Islet precursor cell (in vitro differentiated cells): ENCODE results near the gene TKT.
"Not testable (repeated sequence)": the region's sequence is repeated elsewhere in the genome, so short reads cannot be mapped to it uniquely, and the experiment has no call there.

ENCODE experiments used
- DNase-seq: peaks from one replicate; pipeline ENCODE4 v3.0.0-alpha.2; 2018

The TKT gene

GRCh38 chr3:53259427-53260259, 3.8 kb upstream of the TKT start:
- no peak for DNase-seq

- DNase-seq = peak; percentile 50
Observed at GRCh38 chr3:53258600-53259426, 3.0 kb upstream of the TKT start.

DNA sequence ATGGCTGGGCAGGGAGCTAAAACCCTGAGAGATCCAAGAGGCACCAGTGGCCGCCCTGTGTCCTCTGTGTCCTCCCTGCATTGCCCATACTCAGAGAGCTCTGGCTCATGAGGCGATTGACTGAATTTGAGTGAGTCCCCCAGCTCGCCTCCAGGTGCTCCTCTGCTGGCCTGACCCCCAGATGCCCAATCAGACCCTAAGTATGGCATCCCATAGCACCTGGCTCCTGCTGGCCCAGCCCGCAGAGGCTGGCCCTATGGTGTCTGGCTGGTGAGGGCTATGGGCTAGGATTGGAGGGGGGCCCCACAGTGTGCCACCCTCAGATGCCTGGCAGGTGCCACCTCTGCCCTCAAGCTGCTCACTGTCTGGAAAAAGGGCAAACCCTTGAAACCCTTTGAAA, 1.6 kb upstream of the TKT start:
- DNase-seq = no peak

DNA sequence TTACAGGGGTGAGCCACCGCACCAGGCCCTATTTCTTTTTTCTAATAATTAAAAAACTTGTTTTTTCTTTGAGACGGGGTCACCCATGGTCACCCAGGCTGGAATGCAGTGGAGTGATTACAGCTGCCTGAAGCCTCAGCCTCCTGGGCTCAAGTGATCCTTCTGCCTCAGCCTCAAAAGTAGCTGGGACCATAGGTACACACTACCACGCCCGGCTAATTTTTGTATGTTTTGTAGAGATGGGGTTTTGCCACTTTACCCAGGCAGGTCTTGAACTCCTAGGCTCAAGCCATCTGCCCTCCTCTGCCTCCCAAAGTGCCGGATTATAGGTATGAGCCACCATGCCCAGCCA, 858 bp upstream of the TKT start:
- no peak for DNase-seq

GRCh38 chr3:53255423-53255774, 423 bp downstream of the TKT start:
- DNase-seq = no peak

- peak; percentile 86 for DNase-seq
Observed at GRCh38 chr3:53254509-53255422, 1.1 kb downstream of the TKT start.

GRCh38 chr3:53253707-53254508, 1.9 kb downstream of the TKT start:
- no peak for DNase-seq

DNA sequence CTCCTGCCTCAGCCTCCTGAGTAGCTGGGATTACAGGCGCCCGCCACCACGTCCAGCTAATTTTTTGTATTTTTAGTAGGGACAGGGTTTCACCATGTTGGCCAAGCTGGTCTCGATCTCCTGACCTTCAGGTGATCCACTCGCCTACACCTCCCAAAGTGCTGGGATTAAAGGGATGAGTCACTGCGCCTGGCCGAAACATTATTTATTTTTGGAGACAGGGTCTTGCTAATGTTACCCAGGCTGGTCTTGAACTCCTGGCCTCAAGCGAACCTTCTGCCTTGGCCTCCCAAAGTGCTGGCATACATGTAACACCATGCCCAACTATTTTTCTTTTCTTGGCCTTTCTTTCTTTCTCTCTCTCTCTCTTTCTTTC, 2.9 kb downstream of the TKT start:
- DNase-seq = not testable (repeated sequence)

DNA sequence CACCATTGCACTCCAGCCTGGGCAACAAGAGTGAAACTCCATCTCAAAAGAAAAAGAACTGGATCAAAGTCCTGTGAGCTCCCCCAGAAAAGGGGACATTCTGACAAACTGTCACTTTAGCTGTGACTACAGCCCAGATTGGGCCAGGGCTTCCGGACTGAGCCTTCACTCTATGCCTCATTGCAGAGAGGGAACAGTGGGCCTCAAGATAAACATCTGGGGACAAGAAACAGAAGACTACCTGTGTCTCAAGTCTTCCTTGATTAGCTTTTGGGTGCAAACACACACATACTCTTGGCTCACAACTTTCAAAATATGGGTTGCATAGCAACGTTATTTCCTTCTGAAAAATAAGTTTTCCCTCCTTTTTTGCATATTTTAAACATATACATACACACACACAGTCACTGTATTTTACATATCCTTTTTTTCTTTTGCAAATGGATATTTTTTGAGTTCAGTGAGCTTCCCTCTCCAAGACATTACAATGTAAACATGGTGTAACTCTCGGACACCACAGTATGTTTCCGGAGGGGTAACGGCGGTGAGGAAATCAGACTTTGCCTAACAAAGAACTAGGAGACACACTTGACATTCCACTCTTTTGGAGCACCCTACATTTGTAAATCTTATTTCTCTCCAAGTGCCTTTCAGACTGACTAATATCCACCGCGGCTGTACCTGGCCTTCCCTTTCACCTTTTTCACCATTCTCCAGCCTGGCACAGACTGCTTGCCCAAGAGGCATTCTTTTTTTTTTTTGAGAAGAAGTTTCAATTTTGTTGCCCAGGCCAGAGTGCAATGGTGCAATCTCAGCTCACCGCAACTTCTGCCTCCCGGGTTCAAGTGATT, 3.5 kb downstream of the TKT start:
- no peak for DNase-seq

GRCh38 chr3:53250881-53251605, 4.8 kb downstream of the TKT start:
- DNase-seq = no peak

DNA sequence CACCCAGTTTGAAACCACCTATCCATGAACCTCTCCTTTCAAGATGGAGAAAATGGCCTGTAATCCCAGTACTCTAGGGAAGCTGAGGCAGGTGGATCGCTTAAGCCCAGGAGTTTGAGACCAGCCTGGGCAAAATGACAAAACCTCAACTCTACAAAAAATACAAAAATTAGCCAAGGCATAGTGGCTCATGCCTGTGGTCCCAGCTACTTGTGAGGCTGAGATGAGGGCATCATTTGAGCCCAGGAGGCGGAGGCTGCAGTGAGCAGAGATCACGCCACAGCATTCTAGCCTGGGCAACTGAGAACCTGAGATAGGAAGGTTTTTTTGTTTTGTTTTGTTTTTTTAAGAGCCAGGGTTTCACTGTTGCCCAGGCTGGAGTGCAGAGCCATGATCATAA, 5.4 kb downstream of the TKT start:
- no peak for DNase-seq

GRCh38 chr3:53248161-53248560, 7.7 kb downstream of the TKT start:
- DNase-seq = no peak

- DNase-seq = no peak
Observed at GRCh38 chr3:53247619-53248018, 8.2 kb downstream of the TKT start.

- DNase-seq = no peak
Observed at GRCh38 chr3:53244271-53244670, 11.6 kb downstream of the TKT start.

DNA sequence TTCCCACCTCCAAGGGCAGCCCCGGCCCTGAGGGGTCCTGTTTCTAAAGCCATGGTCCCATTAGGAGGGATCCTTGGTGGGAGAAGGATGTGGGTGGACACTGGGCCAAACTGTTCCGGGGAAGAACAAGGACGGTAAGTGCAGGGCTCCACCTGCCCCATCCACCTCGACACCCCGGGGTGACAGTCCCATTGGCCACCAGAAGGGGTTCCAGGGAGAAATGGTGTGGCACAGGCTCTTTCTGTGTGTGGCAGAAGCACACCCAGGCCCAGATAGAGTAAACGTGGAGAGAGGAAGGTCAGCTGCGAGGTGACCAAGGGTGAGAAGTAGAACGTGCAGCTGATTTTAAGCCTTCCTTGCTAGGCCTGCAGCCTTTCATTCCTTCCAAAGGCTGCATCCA, 12.0 kb downstream of the TKT start:
- no peak for DNase-seq

DNA sequence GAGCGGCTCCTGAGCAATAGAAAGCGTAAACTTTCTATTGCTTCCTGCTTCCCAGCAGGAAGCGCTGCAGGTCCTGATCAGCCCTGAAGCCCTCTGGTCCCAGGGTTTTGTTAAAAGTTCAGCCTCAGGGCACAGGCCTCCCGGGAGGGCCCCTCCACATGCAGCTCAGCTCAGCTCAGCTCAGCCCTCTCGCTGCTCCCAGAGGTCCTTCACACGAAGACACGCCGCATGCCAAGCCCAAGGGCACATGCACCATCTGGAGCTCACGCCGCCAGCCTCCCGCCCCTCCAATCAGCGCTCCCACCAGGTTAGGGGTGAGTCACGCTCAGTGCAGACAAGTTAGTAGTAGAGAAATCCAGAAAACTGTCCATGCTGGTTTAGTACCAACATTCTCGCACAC, 12.7 kb downstream of the TKT start:
- peak; percentile 64 for DNase-seq

DNA sequence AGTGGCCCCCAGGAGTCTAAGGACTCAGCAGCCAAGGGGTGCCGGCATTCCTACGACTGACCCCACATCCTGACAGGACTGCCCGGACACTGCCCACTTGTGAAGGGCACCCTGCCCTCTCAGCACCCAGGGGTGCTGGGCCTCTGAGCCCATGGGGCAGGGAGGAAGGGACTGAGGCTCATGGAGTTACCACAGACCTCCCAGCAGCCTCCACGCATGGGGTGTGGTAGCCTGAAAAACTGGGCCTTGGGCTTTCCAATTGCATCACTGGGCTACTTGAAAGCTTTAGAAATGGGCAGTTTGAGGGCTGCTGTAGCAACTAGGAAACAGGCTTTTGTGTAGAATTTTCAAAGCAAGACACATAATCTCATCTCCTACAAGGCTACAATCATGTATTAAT, 13.2 kb downstream of the TKT start:
- no peak for DNase-seq

DNA sequence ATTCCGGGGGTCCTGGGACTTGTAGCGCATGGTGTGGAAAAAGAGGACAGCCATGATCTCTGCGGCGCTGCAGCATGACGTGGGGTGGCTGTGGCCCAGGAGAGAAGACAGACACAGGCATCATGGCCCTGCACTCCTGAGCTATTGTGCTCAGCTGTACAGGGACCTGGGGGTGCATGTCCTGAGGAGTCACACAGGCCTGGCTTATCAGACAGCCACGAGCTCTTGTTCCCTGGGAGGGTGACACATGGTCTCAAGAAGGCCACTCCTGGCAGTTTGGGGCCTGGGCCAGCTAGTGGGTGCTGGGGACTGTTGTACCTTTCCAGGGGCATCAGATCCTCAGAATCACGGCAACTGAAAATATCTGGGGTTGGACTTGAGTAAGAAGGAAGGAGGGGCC, 13.7 kb downstream of the TKT start:
- no peak for DNase-seq

GRCh38 chr3:53240989-53241972, 14.5 kb downstream of the TKT start:
- DNase-seq = no peak

DNA sequence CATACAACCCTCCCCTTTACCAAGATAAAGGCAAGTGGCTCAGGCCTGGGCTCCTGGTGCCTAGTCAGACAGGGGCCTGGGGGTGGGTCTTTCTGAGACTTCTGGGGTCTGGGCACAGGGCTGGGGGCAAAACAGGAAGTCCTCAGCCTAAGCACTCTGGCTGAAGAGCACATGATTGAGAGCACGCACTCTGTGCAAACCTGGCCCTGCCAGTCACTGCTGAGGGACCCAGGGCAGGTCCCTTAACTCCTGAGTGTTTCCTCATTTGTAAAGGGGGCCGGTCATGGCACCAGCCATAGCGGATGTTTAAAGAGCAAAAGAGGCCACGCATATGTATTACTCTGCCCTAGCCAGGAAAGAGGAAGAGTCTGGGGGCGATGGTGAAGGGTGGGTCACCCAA, 16.0 kb downstream of the TKT start:
- DNase-seq = no peak
